Muscle of arm (tissue), 12 donors: ENCODE results near the gene MYH15. TPM values are rescaled to one million over a fixed set of nuclear protein-coding genes. Genes with fewer than 3 reads are reported as not detected.

Experiments used
- DNase-seq: peaks from one replicate; pipeline ENCODE4 v3.0.0-alpha.2; 2013
- polyA plus RNA-seq, 12 donors: library from polyadenylated mRNA; unstranded; fragments of 120-200 nt; gene quantifications; one replicate each; pipeline ENCODE4 v1.2.1, GENCODE V29; 2013; ENCODE audit not compliant: insufficient read length in 12 of 12

The MYH15 gene
- polyA plus RNA-seq, 12 donors = 0.30 to 0.73 (median 0.54) TPM; not detected in 2

DNA sequence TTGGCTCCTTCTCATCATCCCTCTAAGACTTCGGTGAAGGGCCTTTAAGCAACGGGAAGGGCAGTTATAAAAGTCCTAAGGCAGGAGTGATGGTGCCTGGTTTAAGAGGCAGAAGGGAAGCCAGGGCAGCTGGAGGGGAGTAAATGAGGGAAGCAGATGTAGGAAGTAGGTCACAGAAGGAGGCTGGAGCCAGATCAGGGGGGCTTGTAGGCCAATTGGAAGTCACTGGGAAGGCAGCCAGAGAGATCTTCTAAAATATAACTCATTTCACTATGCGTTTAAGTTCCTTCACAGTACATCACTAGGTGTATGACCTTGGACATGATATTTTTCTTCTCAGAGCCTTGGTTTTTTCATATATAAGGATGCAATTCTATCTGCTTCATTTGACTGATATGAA, 94.7 kb downstream of the MYH15 start:
- peak; percentile 66 for DNase-seq

DNA sequence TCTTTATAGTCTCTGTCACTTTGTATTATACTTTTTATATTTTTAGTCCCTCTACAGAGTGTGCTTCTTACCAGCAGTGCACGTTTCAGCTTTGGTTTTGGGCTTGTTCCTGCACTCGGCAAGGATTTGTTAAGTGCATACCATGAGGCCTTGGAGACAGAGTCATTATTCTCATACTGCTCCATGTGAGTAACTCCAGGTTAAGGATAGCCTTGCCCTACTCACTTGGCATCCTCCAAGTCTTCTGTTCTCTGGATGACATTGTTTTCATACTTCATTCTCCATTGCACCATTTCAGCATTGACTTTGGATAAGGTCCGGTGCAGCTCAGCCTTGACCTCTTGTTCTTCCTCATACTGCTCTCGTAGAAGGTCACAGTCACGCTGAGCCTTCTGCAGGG, 96.4 kb downstream of the MYH15 start:
- DNase-seq = no peak

DNA sequence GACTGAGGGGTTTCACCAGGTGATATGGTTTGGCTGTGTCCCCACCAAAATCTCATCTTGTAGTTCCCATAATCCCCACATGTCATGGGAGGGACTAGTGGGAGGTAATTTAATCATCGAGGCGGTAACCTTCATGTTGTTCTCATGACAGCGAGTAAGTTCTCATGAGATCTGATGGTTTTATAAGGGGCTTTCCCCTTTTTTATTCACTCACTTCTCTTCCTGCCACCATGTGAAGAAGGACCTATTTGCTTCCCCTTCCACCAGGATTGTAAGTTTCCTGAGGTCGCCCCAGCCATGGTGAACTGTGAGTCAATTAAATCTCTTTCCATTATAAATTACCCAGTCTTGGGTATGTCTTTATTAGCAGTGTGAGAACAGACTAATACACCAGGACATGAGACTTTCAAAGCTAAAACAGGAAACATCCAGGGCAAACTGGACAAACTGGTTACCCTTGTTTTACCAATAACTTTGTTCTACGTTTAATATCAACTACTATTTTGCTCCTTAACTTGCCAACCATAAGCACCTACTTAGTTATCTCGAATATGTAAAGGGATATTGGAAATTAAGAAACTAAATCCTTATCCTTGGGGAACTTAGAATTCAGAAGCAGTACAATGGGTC, 98.2 kb downstream of the MYH15 start:
- no peak for DNase-seq

DNA sequence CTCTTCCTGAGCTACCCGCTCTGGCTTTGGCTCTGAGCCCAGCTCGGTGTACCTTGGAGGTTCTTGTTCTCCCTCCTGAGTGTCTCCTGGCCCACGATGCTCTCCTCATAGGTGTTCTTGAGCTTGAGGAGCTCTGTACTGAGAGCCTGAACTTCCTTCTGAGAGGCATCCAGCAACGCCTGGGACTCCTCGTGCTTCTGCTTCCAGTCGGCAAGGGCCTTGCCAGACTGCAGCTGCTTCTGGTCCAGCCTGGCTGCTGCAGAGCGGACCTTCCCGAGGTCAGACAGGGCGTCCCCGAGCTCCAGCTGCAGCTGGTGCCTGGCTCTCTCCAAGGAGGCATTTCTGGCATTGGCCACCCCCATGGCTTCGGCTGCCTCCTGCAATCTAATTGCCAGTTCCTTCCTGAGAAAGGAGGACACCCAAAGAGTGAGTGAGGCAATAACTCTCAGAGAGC, 99.8 kb downstream of the MYH15 start:
- DNase-seq = no peak

DNA sequence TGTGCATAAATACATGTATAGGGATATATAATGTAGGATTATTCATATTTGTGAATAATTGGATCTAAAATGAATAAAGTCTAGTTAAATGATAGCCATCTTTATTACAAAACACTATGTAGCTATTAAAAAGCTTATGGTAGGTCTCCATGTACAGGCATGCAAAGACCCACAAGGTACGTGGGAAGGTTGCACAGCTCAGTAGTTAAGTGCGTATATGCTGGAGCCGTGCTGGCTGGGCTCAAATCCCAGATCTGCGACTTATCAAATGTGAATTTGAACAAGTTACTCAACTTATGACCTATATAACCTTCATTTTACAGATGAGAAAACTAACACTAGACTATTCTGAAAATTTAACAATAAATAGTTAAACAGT, 100.6 kb downstream of the MYH15 start:
- DNase-seq = no peak

DNA sequence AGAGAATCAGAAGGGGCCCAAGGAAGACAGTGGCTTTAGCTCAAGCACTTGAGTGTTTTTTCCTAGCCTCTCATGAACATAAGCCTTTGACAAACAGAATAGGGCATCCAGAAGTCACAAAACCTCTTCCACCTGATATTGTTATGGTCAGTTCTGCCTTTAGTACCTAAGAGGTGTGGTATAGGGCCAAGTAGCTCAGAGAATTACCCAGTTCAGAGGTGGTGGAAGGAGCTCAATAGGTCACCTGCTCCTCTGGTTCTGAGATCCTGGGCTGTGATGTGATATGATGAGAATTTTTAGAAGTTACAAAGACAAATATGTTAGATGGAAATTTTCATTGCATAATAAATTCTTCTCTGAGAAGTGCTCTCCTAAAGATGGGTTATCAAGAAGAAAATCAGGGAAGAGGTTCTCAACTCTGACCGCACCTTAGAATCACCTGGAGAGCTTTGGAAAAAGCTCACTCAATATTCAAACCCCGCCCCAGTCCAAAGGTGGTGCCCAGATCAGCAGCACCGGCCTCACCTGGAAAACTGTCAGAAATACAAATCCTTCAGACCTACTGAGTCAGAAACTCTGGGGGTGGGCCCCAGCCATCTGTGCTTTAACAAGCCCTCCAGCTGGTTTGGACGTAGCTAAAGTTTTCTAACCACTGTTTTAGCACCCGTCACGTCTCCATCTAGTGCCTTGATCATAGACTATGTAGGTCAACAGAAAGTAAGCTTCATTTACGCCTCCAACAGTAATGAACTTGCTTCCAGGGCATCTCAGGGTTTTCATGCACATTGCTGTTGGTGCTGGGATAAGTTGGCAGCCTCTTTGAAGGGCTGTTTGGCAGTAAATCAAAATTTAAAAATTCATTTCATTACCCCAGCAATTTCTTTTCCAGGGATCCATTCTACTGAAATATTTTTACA, 101.3 kb downstream of the MYH15 start:
- DNase-seq = no peak

DNA sequence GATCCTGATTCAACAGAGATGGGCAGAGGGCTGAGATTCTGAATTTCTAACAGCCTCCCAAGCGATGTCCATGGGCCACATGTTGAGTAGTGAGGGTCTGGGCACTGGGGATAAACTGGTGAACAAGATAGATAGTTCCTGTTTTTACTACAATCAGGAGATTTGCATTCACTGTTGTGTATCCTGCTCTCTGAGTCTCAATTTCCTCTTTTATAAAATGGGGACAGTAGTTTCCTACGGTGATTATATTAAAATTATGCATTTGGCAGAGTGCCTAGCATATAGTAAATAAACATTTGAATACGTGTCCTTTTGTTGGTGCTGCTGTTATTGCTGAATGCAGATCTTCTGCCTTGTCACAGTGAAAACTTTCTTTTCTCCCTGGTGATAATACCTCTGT, 102.5 kb downstream of the MYH15 start:
- no peak for DNase-seq

DNA sequence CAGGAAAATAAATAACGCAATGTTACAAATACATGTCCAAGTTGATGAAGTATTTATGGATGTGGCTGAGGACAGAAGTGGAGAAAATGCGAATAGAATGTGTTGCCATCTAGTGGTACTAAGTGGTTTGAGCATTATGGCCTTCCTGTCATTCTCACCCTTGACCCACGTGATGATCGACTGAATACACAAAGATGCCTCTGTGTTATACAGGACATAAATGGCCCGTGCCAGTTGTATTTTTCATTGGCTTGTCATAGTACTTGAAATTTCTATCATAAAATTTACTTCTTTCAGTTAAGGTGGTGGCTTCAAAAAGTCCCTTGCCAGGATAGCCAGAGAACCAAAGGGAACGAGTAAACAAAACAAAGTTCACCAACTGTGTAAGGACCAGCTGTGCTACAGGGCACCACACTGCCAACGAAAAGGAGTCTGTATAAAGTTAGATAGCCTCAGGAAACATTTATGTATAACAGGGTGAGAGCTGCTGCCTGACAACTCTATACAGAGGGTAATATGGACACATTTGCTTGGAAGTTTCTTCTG, 103.7 kb downstream of the MYH15 start:
- no peak for DNase-seq

DNA sequence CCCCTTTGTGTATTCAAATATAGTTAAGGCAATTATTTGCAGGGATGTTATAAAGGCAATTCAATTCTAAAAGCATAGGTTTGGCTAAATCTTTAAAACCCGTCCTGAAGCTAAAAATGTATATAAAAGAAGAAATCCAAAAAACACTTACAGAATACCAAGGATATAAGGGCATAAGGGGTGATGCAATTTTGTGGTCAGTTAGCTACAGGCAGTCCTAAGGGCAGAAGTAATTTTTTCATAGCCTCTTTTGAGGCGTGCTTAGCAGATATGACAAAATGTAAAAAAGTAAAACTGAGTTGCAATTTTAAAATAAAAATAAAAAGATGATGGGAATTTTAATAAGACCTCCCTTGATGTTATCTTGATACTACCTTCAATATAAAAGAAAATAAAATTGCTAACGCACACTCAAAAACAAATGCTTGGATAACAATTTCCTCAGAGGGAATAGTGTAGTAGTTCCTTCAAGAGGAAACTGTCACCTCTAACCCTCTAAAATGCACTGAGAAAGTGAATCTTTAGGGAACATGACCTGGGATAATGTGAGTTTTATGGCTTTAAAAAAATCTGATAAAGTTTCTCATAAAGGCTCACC, 104.2 kb downstream of the MYH15 start:
- no peak for DNase-seq

DNA sequence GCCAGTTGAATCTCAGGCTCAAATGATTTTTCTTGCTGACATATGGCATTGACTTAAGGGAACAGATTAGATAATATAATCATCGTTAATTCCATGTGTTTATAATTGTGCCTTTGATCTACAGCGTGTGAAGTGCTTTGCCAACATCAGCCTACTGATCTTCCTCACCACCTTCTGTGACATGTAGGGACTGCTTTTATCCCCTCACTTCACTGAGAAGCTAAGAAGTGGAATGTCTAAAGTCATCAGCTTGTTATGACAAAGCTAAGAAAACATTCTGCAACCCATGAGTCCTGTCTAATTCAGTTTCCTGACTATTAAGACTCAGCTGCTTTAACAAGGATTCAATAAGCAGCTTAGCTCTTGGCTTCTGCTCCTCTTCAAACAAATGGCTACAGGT, 106.0 kb downstream of the MYH15 start:
- no peak for DNase-seq

DNA sequence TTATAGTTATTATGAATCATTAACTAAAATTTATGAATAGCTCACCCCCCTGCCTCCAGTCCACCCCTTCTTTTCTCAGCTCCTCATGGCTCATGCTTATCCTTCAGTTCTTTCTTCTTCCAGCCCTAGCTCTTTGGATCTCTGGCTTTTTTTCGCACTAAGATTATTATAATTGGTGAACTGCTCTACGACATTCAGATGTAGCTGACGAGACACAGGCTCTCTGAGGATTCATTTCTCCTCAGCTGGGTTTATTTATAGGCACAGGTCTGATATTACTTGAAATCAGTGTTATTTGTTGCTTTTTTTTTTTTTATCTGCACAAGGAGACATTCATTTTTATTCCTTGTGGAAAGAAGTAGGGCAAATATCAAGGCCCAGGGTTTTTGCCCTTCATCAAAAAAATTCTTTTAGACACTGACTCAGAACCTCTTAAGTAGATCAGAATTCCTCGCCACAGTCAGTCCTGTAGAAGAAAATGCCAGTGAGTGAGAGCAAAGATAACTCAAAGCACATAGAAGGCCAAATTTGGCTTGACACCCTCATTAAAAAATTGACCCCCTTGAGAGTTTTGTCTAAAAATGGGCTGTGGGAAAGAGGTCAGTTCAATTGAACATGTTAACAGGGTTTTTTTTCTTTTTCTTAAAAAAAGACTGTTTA, 106.6 kb downstream of the MYH15 start:
- no peak for DNase-seq

DNA sequence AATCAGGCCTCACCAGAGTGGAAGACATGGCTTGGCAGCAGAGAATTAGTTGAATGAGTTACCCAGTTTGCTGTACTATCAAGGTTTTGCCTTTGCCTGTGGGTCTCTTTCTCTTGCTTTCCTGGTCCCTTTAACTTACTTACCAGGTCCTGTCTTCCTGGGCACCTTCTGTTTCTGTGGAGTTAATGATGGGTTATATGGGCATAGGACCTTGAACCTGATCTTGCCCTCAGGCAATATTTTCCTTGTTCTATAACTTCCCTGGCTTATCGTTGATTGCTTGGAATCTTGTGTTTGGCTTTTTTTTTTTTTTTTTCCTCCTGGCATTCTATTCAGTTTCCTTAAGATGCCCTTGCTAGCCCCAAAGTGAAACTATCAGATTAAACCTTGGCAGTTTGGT, 107.2 kb downstream of the MYH15 start:
- DNase-seq = no peak

DNA sequence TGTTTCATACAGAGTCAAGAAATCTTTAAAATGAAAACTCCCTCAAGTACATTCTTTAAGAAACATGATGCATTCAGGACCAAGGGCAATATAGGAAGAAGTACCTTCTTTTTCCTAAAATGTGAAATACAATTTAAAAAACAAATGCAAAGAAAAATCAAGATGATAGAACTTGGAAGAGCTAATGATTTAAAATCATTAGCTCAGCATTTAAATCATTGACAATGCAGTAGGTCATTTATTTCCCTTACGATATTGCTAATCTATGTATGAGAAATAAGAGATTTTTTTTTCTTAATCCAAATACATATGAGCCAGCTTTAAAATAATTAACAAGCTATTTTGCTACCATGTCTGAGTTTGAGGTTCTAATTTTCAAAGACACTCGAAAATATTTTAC, 108.6 kb downstream of the MYH15 start:
- no peak for DNase-seq

DNA sequence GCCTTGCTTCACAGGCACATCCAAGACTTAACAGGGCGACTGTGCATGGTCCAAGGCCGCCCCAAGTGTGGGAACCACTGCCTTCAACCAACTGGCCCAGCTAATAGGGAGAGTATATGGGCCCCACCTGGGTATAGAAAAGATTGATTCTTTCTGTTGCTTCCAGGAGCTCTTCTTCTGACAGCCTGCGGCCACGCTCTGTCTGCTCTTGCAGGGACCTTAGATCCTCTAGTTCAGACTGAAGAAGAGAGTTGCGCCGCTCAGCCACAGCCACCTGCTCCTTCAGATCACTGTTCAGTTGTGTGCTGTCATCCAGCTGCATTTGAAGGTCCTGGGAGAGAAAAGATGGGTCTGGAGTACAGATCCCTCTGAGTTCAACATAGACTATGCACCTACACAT, 111.9 kb downstream of the MYH15 start:
- DNase-seq = no peak

DNA sequence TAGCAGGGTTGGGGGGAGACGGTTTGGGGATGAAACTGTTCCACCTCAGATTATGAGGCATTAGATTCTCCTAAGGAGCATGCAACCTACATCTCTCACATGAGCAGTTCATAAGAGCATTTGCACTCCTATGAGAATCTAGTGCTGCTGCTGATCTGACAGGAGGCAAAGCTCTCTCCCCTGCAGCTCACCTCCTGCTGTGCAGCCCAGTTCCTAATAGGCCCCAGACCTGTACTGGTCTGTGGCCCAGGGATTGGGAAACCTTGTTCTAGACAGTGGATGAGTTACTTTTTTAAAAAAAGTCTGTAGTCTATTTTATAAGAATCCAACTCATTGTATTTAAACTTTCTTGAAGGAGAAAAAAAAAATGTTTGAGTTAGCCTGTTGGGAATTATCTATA, 114.1 kb downstream of the MYH15 start:
- no peak for DNase-seq

DNA sequence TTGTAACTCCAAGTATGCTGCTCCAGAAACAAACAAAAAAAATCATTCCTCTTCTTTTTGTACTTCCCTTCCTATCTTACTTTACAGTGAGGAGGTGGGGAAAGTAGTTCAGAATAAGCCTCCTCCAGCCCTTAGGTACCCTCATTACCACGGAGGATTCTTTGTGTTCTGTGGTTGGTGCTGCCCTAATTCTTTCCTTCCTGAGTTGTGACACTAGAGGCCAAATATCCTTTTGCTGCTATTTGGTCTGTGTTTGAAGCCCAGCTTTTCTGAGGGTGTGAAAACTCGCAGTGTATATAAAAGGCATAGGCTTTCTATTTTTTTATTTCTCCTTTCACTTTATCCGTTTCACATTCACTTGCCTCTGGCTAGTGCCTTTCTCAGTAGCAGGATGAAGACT, 115.8 kb downstream of the MYH15 start:
- no peak for DNase-seq

DNA sequence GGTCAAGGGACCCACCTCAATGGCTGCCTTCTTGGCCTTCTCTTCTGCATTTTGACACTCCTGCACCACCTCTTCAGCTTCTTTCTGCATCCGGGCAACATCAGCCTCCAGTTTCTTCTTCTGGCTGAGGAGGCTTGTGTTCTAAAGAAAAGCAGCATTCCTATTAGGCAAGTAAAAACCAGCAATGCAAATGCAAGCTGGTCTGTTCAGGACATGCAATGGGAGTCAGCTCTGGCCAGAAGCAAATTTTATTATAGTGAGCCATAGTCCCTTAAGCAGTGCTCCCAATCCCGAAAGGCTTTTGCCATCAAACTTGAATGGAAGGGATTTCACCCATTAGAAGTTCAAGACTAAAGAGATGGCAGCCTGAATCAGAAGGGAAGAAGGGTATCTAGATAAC, 116.4 kb downstream of the MYH15 start:
- no peak for DNase-seq

DNA sequence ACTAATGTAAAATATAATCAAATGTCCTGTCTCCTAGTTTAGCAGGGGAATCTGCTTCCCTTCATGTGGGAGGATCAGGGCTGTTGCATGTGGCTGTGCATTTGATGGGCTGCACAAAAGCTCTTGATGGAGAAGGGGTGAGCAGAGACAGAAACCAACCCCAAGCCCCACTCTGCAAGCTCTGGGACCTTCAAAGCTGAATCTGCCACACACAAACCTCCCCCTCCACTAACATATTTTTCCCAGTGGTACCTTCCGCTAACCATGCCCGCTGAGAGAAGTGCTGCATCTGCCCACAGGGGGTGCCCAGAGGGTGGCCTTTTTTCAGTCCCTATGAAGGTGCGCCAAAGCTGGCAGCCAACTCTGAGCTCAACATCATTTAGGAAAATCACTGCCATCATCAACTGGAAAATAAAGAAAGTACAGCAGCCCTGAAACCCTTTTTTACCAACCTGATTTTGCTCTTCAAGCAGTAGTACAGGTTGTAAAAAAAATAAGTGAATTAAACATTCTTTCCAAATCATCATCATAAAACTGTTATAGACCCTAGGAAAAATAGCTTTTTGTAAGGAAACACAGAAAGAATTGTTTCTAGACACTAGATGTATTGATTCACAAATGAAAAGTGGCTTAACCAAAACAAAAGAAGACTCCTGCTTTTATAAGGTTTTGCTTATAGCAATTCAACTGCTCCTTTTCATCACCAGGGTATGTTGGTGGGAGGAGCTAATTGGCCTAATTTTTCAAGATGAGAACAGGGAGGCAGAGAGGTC, 117.1 kb downstream of the MYH15 start:
- DNase-seq = no peak

DNA sequence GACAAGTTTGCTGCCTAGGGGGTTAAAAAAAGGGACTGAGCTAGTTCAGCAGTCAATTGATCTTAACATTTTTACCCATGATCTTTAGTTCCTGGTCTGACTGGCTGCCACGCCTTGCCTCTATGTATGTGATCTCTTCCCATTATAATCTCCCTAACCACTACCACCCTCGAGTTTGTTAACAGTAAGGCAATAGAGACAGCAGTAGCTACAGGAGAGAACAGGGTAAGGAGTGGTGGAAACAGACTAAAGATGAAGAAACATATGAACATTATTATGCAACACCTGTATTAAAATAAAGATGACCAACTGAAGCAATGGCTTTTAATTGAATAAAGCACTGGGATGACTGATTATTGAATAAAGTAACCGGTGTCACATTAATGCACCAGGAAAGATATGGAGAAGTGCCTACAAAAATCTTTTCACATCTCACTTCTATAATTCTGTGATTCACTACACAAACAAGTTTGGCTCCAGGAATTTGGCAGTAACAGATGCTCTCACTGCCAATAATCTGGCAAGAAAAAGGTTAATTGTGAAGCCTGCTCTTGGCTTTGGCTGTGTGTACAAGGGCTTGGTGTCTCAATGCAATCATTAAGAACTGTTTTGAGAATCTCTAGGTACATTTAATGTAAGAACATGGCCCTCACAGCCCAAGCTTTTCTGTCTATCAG, 118.3 kb downstream of the MYH15 start:
- DNase-seq = no peak

DNA sequence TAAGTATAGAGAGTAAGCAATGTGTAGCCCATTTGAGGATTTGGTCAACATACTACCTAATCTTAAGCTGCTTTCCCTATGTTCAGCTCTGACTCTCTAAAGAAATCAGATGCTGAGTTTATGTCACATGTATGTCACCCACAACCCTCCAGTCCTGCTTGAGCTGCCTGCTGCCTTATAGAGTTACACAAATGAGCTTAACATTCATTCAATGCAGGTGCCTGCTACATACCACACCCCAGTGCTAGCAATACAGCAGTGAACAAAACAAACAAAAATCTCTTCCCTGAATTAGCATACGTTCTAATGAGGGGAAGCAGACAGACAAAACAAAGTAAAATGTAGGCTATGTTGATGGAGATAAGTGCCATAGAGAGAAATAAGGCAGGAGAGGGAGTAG, 121.0 kb downstream of the MYH15 start:
- no peak for DNase-seq
